Upper lobe of left lung (tissue), 6 donors: Measurements from ENCODE around the gene CKAP4. TPM values are rescaled to one million over a fixed set of nuclear protein-coding genes. Genes with fewer than 3 reads are reported as not detected.

Source experiments
- ATAC-seq, 2 donors: fragments of 200-7000 bp; cut with Tn5 transposase; one replicate each; pipeline ENCODE4 v1.9.1; 2022; ENCODE audit warnings: mild to moderate bottlenecking in 2 of 2, moderate library complexity in 2 of 2; ENCODE audit not compliant: low FRiP score in 2 of 2
- DNase-seq, 2 donors: peaks; one replicate each; pipeline ENCODE4 v3.0.0-alpha.2; 2019 to 2020
- H3K27ac ChIP-seq, 4 donors: fragments of 200-600 bp; sonication (generic); one replicate each; pipeline ENCODE4 v1.5.1; 2016 to 2019
- H3K27me3 ChIP-seq, 4 donors: fragments of 200-600 bp; sonication (generic); one replicate each; pipeline ENCODE4 v1.5.1; 2017 to 2019
- H3K36me3 ChIP-seq, 4 donors: fragments of 200-600 bp; sonication (generic); one replicate each; pipeline ENCODE4 v1.5.1; 2016 to 2019
- H3K4me1 ChIP-seq, 4 donors: fragments of 200-600 bp; sonication (generic); one replicate each; pipeline ENCODE4 v1.5.1; 2018 to 2019
- H3K4me3 ChIP-seq, 4 donors: fragments of 200-600 bp; sonication (generic); one replicate each; pipeline ENCODE4 v1.5.1; 2017 to 2019; ENCODE audit warnings: mild to moderate bottlenecking in 2 of 4, moderate library complexity in 1 of 4
- H3K9me3 ChIP-seq, 4 donors: fragments of 200-600 bp; sonication (generic); one replicate each; pipeline ENCODE4 v1.5.1; 2018 to 2019
- EP300 ChIP-seq, 4 donors: sonication (generic); formaldehyde crosslinking; IDR thresholded peaks; one replicate each; pipeline ENCODE4 v1.5.1; 2017; ENCODE audit warnings: antibody characterized with exemption in 4 of 4, control low read depth in 2 of 4
- POLR2A ChIP-seq, 4 donors: fragments of 450-650 bp; IDR thresholded peaks; one replicate each; pipeline ENCODE4 v1.5.1; 2016 to 2017; ENCODE audit warnings: antibody characterized with exemption in 4 of 4, mild to moderate bottlenecking in 2 of 4
- POLR2AphosphoS5 ChIP-seq, 2 donors: sonication (generic); formaldehyde crosslinking; IDR thresholded peaks; one replicate each; pipeline ENCODE4 v1.5.1; 2017; ENCODE audit warnings: antibody characterized with exemption in 2 of 2
- WGBS, 2 donors: methylation state at CpG; one replicate each; pipeline ENCODE4 v1.1.5; 2017 to 2018; 5-methylcytosine and 5-hydroxymethylcytosine counted together
- total RNA-seq, 6 donors: library from RNA; depleted of rRNA in 4 of 6; stranded (reverse); fragments of >200 nt in 4 of 6; gene quantifications; one replicate each; pipeline versions ENCODE4 v1.1.0 to v1.2.1, GENCODE V29; 2016 to 2021
- TF ChIP-seq, protein P1 (sequence below), 6 experiments: fragments of 450-650 bp in 4 of 6; fragments of 200-600 bp in 2 of 6; sonication (generic) in 2 of 6; IDR thresholded peaks; one replicate each; pipeline ENCODE4 v1.5.1; 2016 to 2019; ENCODE audit warnings: antibody characterized with exemption in 6 of 6
- donor health status: DM: no; HTN: no; CAD: no; lungs with moderate emphysema.
- donor health status: DM: no; HTN: yes; CAD: no; lungs with severe emphysema.

The CKAP4 gene
- total RNA-seq, 6 donors from 2014 or later, result 16.8 to 70.8 (median 44.5) TPM

- H3K27ac ChIP-seq, result peak overlapping the region in 3 of 4 donors; percentile 24 to 54 (median 46)
- TF ChIP-seq POLR2A (IDR thresholded peaks at IDR 0.05) (no peak), POLR2AphosphoS5 (IDR thresholded peaks at IDR 0.05) (no peak), EP300 (IDR thresholded peaks at IDR 0.05) (no peak)
- TF ChIP-seq, protein P1, sequence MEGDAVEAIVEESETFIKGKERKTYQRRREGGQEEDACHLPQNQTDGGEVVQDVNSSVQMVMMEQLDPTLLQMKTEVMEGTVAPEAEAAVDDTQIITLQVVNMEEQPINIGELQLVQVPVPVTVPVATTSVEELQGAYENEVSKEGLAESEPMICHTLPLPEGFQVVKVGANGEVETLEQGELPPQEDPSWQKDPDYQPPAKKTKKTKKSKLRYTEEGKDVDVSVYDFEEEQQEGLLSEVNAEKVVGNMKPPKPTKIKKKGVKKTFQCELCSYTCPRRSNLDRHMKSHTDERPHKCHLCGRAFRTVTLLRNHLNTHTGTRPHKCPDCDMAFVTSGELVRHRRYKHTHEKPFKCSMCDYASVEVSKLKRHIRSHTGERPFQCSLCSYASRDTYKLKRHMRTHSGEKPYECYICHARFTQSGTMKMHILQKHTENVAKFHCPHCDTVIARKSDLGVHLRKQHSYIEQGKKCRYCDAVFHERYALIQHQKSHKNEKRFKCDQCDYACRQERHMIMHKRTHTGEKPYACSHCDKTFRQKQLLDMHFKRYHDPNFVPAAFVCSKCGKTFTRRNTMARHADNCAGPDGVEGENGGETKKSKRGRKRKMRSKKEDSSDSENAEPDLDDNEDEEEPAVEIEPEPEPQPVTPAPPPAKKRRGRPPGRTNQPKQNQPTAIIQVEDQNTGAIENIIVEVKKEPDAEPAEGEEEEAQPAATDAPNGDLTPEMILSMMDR (IDR thresholded peaks at IDR 0.05), result no peak
- no peaks in the 10 kb centered on the region for H3K9me3 ChIP-seq
- no peaks in the 10 kb centered on the region for H3K36me3 ChIP-seq
- H3K4me3 ChIP-seq, result no peak overlapping the region
- H3K27me3 ChIP-seq, result no peaks in the 10 kb centered on the region
- ATAC-seq (peak in 1 of 2 donors; percentile 23), DNase-seq (no peak)
- WGBS, 2 donors, result 66 to 69% methylated on average over 7 of the region's 7 CpGs
- H3K4me1 ChIP-seq, result peaks cover 0 to 6% (median 0%) of the 10 kb centered on the region in 4 donors
Measured at GRCh38 chr12:106274575-106275121, 26.8 kb upstream of the CKAP4 start.

DNA sequence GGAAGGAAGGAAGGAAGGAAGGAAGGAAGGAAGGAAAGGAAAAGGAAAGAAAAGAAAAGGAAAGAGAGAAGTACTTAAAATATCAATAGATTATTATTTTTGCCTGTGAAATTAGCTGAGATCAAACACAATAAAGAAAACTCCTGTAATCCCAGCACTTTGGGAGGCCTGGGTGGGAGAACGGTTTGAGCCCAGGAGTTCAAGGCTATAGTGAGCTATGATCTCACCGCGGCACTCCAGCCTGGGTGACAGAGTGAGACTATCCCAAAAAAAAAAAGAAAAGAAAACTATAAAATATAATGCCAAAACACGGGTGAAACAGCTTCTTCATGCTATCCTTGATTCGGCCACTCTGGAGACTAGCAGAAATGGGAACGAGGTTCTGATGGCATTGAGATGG is 26.2 kb upstream of the CKAP4 start:
- H3K27ac ChIP-seq, result peak overlapping the region in 2 of 4 donors; percentile 24 to 54
- no peaks in the 10 kb centered on the region for H3K9me3 ChIP-seq
- no peak overlapping the region for H3K4me3 ChIP-seq
- H3K36me3 ChIP-seq, result no peaks in the 10 kb centered on the region
- DNase-seq (no peak), ATAC-seq (no peak)
- 90 to 91% methylated on average over 6 of the region's 6 CpGs for WGBS, 2 donors
- TF ChIP-seq, protein P1 (IDR thresholded peaks at IDR 0.05), result no peak
- TF ChIP-seq POLR2A (IDR thresholded peaks at IDR 0.05) (no peak), POLR2AphosphoS5 (IDR thresholded peaks at IDR 0.05) (no peak), EP300 (IDR thresholded peaks at IDR 0.05) (no peak)
- H3K27me3 ChIP-seq, result no peaks in the 10 kb centered on the region
- peaks cover 0 to 6% (median 0%) of the 10 kb centered on the region in 4 donors for H3K4me1 ChIP-seq

DNA sequence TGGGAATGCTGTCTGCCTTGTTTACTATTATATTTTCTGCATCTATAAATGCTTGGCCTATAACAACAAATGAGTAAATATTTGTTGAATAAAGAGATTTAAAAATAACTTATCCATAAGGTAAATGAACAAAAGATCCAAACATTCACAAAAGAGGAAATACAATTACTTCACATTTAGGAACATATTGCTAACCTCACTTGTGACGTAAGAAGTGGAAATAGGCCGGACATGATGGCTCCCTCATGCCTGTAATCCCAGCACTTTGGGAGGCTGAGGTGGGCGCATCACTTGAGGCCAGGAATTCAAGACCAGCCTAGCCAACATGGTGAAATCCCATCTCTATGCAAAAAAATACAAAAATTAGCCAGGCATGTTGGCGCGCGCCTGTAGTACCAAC is 25.7 kb upstream of the CKAP4 start:
- H3K4me1 ChIP-seq, result peaks cover 0 to 6% (median 0%) of the 10 kb centered on the region in 4 donors
- no peaks in the 10 kb centered on the region for H3K9me3 ChIP-seq
- peak overlapping the region in 1 of 4 donors; percentile 24 for H3K27ac ChIP-seq
- ATAC-seq (no peak), DNase-seq (no peak)
- no peaks in the 10 kb centered on the region for H3K27me3 ChIP-seq
- 83 to 89% methylated on average over 6 of the region's 6 CpGs for WGBS, 2 donors
- TF ChIP-seq EP300 (IDR thresholded peaks at IDR 0.05) (no peak), POLR2AphosphoS5 (IDR thresholded peaks at IDR 0.05) (no peak), POLR2A (IDR thresholded peaks at IDR 0.05) (no peak)
- TF ChIP-seq, protein P1 (IDR thresholded peaks at IDR 0.05), result no peak
- no peak overlapping the region for H3K4me3 ChIP-seq
- no peaks in the 10 kb centered on the region for H3K36me3 ChIP-seq

GRCh38 chr12:106271575-106272505 is 24.0 kb upstream of the CKAP4 start:
- H3K27ac ChIP-seq, result no peak overlapping the region
- no peak overlapping the region for H3K4me3 ChIP-seq
- no peak for DNase-seq
- ATAC-seq, result no peak
- no peaks in the 10 kb centered on the region for H3K27me3 ChIP-seq
- 80 to 91% methylated on average over 5 of the region's 5 CpGs for WGBS, 2 donors
- no peaks in the 10 kb centered on the region for H3K9me3 ChIP-seq
- H3K36me3 ChIP-seq, result no peaks in the 10 kb centered on the region
- peaks cover 0 to 6% (median 0%) of the 10 kb centered on the region in 4 donors for H3K4me1 ChIP-seq
- TF ChIP-seq, protein P1 (IDR thresholded peaks at IDR 0.05), result no peak
